NT2/D1 (cell line): ENCODE results near the gene SECTM1.

Experiments
- DNase-seq: peaks from one replicate; pipeline ENCODE4 v3.0.0-alpha.2; 2011; ENCODE audit warnings: low read depth, low spot score
- H3K27me3 ChIP-seq: 2 replicates; pipeline ENCODE4 v1.6.0; 2011; ENCODE audit warnings: mild to moderate bottlenecking; ENCODE audit not compliant: insufficient read length, insufficient read depth
- H3K36me3 ChIP-seq: 2 replicates; pipeline ENCODE4 v1.6.1; 2011; ENCODE audit warnings: mild to moderate bottlenecking, low read length, mixed read lengths; ENCODE audit not compliant: insufficient read depth, insufficient read length
- H3K4me1 ChIP-seq: 2 replicates; pipeline ENCODE4 v1.5.1; 2011; ENCODE audit not compliant: insufficient read depth, insufficient read length
- H3K4me3 ChIP-seq: 2 replicates; pipeline ENCODE4 v1.5.1; 2011; ENCODE audit warnings: low read depth; ENCODE audit not compliant: insufficient read length
- H3K9ac ChIP-seq: 2 replicates; pipeline ENCODE4 v1.6.0; 2011; ENCODE audit warnings: low read depth; ENCODE audit not compliant: insufficient read length
- H3K9me3 ChIP-seq: 2 replicates; pipeline ENCODE4 v1.5.1; 2011; ENCODE audit warnings: mild to moderate bottlenecking, low read length; ENCODE audit not compliant: insufficient read depth
- SUZ12 ChIP-seq: IDR thresholded peaks from 2 replicates; pipeline ENCODE4 v1.6.1; 2011; ENCODE audit not compliant: insufficient read length, insufficient read depth; ENCODE audit errors: extremely low read depth
- YY1 ChIP-seq: IDR thresholded peaks from 2 replicates; pipeline ENCODE4 v1.6.1; 2011; ENCODE audit not compliant: insufficient read length, insufficient read depth
- ZNF274 ChIP-seq: IDR thresholded peaks from 2 replicates; pipeline ENCODE4 v1.6.1; 2011; ENCODE audit warnings: mild to moderate bottlenecking, low read depth, low read length

SECTM1 gene

GRCh38 chr17:82316651-82317393 lies 16.7 kb downstream of the SECTM1 start:
- H3K27me3 ChIP-seq, result peaks cover 4% of the 10 kb centered on the region
- peaks cover 8% of the 10 kb centered on the region for H3K9me3 ChIP-seq
- no peak overlapping the region for H3K4me3 ChIP-seq
- TF ChIP-seq ZNF274 (no peak), YY1 (no peak), SUZ12 (no peak)
- DNase-seq, result no peak
- H3K36me3 ChIP-seq, result no peaks in the 10 kb centered on the region
- peak overlapping the region; percentile 61 for H3K9ac ChIP-seq
- H3K4me1 ChIP-seq, result peaks cover 42% of the 10 kb centered on the region

- Histone ChIP-seq H3K9ac (no peak overlapping the region), H3K27me3 (peaks cover 2% of the 10 kb centered on the region), H3K4me3 (no peak overlapping the region), H3K4me1 (peaks cover 39% of the 10 kb centered on the region), H3K9me3 (peaks cover 8% of the 10 kb centered on the region), H3K36me3 (no peaks in the 10 kb centered on the region)
- DNase-seq, result no peak
- TF ChIP-seq ZNF274 (no peak), YY1 (no peak), SUZ12 (no peak)
Measured at GRCh38 chr17:82315703-82316358, 17.7 kb downstream of the SECTM1 start.

GRCh38 chr17:82314727-82315605 lies 18.6 kb downstream of the SECTM1 start:
- Histone ChIP-seq H3K4me1 (peaks cover 37% of the 10 kb centered on the region), H3K27me3 (peaks cover 1% of the 10 kb centered on the region), H3K36me3 (no peaks in the 10 kb centered on the region), H3K9ac (peak overlapping the region; percentile 37), H3K9me3 (peaks cover 8% of the 10 kb centered on the region), H3K4me3 (no peak overlapping the region)
- no peak for TF ChIP-seq YY1
- TF ChIP-seq SUZ12, result no peak
- TF ChIP-seq ZNF274, result no peak
- no peak for DNase-seq

GRCh38 chr17:82314012-82314726 lies 19.4 kb downstream of the SECTM1 start:
- peaks cover 6% of the 10 kb centered on the region for H3K9me3 ChIP-seq
- H3K4me1 ChIP-seq, result peaks cover 33% of the 10 kb centered on the region
- peak overlapping the region; percentile 37 for H3K9ac ChIP-seq
- no peak for DNase-seq
- no peak overlapping the region for H3K4me3 ChIP-seq
- peaks cover under 1% of the 10 kb centered on the region for H3K27me3 ChIP-seq
- H3K36me3 ChIP-seq, result no peaks in the 10 kb centered on the region
- TF ChIP-seq YY1 (no peak), SUZ12 (no peak), ZNF274 (no peak)

GRCh38 chr17:82313195-82314011 lies 20.2 kb downstream of the SECTM1 start:
- peaks cover 2% of the 10 kb centered on the region for H3K27me3 ChIP-seq
- H3K9me3 ChIP-seq, result no peaks in the 10 kb centered on the region
- H3K36me3 ChIP-seq, result no peaks in the 10 kb centered on the region
- no peak overlapping the region for H3K4me3 ChIP-seq
- no peak for TF ChIP-seq ZNF274
- no peak for TF ChIP-seq YY1
- TF ChIP-seq SUZ12, result no peak
- no peak for DNase-seq
- peaks cover 30% of the 10 kb centered on the region for H3K4me1 ChIP-seq
- H3K9ac ChIP-seq, result no peak overlapping the region

- no peak for DNase-seq
- Histone ChIP-seq H3K9me3 (no peaks in the 10 kb centered on the region), H3K27me3 (peaks cover 2% of the 10 kb centered on the region), H3K36me3 (no peaks in the 10 kb centered on the region), H3K4me1 (peaks cover 20% of the 10 kb centered on the region), H3K4me3 (no peak overlapping the region), H3K9ac (no peak overlapping the region)
- TF ChIP-seq YY1 (no peak), ZNF274 (no peak), SUZ12 (no peak)
Measured at GRCh38 chr17:82311971-82312370, 21.6 kb downstream of the SECTM1 start.
